GM12878 (cell line): ENCODE results near the gene CYTH2. TPM values are rescaled to one million over a fixed set of nuclear protein-coding genes. Genes with fewer than 3 reads are reported as not detected.

Source experiments
- ATAC-seq: fragments of 200-7000 bp; cut with Tn5 transposase; 3 replicates; pipeline ENCODE4 v1.9.1; 2020; ENCODE audit warnings: mild to moderate bottlenecking, moderate library complexity
- BruUV-seq: library from RNA; stranded (reverse); fragments of 400-500 nt; replicated peaks from 2 replicates; lab custom pipeline; 2021; lab: Mats Ljungman, UMichigan
- CTCF ChIA-PET: fragments of 300-600 bp; sonication (Branson Sonifier 250); formaldehyde crosslinking; extraction: SDS; loops from one replicate; lab custom pipeline; 2021; ENCODE audit warnings: inconsistent platforms; lab: Yijun Ruan, JAX
- POLR2A ChIA-PET: fragments of 350-600 bp; formaldehyde crosslinking; extraction: SDS; loops from one replicate; lab custom pipeline; 2021; ENCODE audit warnings: inconsistent platforms; lab: Charles Lee
- RAD21 ChIA-PET: fragments of 300-600 bp; sonication (Branson Sonifier 250); formaldehyde crosslinking; loops from one replicate; lab custom pipeline; 2023; ENCODE audit warnings: antibody characterized with exemption; ENCODE audit not compliant: unreplicated experiment; lab: Charles Lee
- SMC1A ChIA-PET: fragments of 300-600 bp; sonication (Branson Sonifier 250); formaldehyde crosslinking; loops from one replicate; lab custom pipeline; 2023; ENCODE audit not compliant: unreplicated experiment, uncharacterized antibody; lab: Charles Lee
- DNase-seq: peaks from one replicate; pipeline ENCODE4 v3.0.0-alpha.2; 2011; ENCODE audit warnings: low read depth, low spot score
- FAIRE-seq: peaks from 3 replicates; lab custom pipeline; 2011; peaks lifted over from hg19 to GRCh38; lab: Jason Lieb, UNC
- H2AFZ ChIP-seq: 2 replicates; pipeline ENCODE4 v1.6.0; 2011; ENCODE audit warnings: low read depth, low read length, control low read depth; ENCODE audit not compliant: control insufficient read depth
- H3K27ac ChIP-seq: 2 replicates; pipeline ENCODE4 v1.5.1; 2011; ENCODE audit warnings: control low read depth; ENCODE audit not compliant: control insufficient read depth, insufficient read depth
- H3K27me3 ChIP-seq, 2 experiments: replicated peaks in 1 of 2; 2 replicates each; pipeline versions ENCODE4 v1.6.0 to v1.6.1; 2011; ENCODE audit warnings: low read length in 1 of 2; ENCODE audit not compliant: control insufficient read depth in 2 of 2, insufficient read depth in 2 of 2
- H3K36me3 ChIP-seq, 2 experiments: 2 replicates each; pipeline ENCODE4 v1.5.1; 2011; ENCODE audit warnings: low read length in 1 of 2; ENCODE audit not compliant: control insufficient read depth in 2 of 2, insufficient read depth in 2 of 2
- H3K4me1 ChIP-seq: 2 replicates; pipeline ENCODE4 v1.6.1; 2011; ENCODE audit warnings: mild to moderate bottlenecking, low read length, moderate library complexity, mixed read lengths; ENCODE audit not compliant: control insufficient read depth, insufficient read depth
- H3K4me2 ChIP-seq: 2 replicates; pipeline ENCODE4 v1.6.0; 2011; ENCODE audit warnings: control low read depth; ENCODE audit not compliant: control insufficient read depth, insufficient read depth
- H3K4me3 ChIP-seq: fragments of 200-600 bp; sonication (generic); 2 replicates; pipeline ENCODE4 v1.5.1; 2016
- H3K79me2 ChIP-seq: 2 replicates; pipeline ENCODE4 v1.6.0; 2011; ENCODE audit warnings: low read length; ENCODE audit not compliant: control insufficient read depth, insufficient read depth
- H3K9ac ChIP-seq: 2 replicates; pipeline ENCODE4 v1.8.0; 2011; ENCODE audit warnings: low read length, control low read depth, mixed read lengths; ENCODE audit not compliant: control insufficient read depth, insufficient read depth
- H3K9me3 ChIP-seq: replicated peaks from 3 replicates; pipeline ENCODE4 v1.5.1; 2011; ENCODE audit warnings: mild to moderate bottlenecking, low read length; ENCODE audit not compliant: control insufficient read depth, insufficient read depth
- H4K20me1 ChIP-seq: 2 replicates; pipeline ENCODE4 v1.6.0; 2011; ENCODE audit not compliant: control insufficient read depth, insufficient read depth
- RAD51 ChIP-seq: fragments of 450-650 bp; IDR thresholded peaks from 2 replicates; pipeline ENCODE4 v1.6.1; 2016; ENCODE audit warnings: moderate library complexity, mild to moderate bottlenecking, inconsistent platforms
- STAT3 ChIP-seq: IDR thresholded peaks from 2 replicates; pipeline ENCODE4 v1.6.1; 2011; ENCODE audit warnings: low read depth, low read length, improper control_type of control experiment
- TCF12 ChIP-seq: IDR thresholded peaks from 2 replicates; pipeline ENCODE4 v1.6.1; 2011; ENCODE audit warnings: low read depth, mild to moderate bottlenecking, low read length
- YY1 ChIP-seq: IDR thresholded peaks from 2 replicates; pipeline ENCODE4 v1.6.1; 2011; ENCODE audit warnings: low read depth, mild to moderate bottlenecking, low read length
- WGBS: methylation state at CpG from one replicate; pipeline ENCODE4 v1.1.6; 2016; ENCODE audit warnings: low lambda C conversion rate; ENCODE audit not compliant: insufficient replicate concordance, insufficient coverage; ENCODE audit errors: missing lambda C conversion rate; 5-methylcytosine and 5-hydroxymethylcytosine counted together
- in situ Hi-C: fragments of 300-500 bp; cut with MboI; formaldehyde crosslinking; loops from 9 replicates; pipeline ENCODE4 v1.14.3; 2018; ENCODE audit warnings: mixed read lengths
- intact Hi-C: fragments of 100-400 bp; cut with micrococcal nuclease; formaldehyde crosslinking; loops from one replicate; pipeline ENCODE4 v1.14.2; 2022; ENCODE audit not compliant: unreplicated experiment
- polyA plus RNA-seq, 11 experiments: library from polyadenylated mRNA; depleted of rRNA in 4 of 11; unstranded in 6 of 11; stranded (reverse) in 5 of 11; fragments of >200 nt; fragmentation: Nextera tagmentation in 4 of 11; fragmentation: Illumina TruSeq in 1 of 11; extraction: Ambion mirVana in 4 of 11; extraction: Trizol in 1 of 11; gene quantifications; 1 replicate in 1 of 11; 2 replicates in 10 of 11; pipeline versions ENCODE4 v1.2.1 to v1.2.3, GENCODE V29; 2011 to 2016; ENCODE audit warnings: inconsistent platforms in 2 of 11, missing spikeins in 2 of 11, low read depth in 1 of 11
- total RNA-seq, 4 experiments: library from RNA; depleted of rRNA in 3 of 4; stranded (reverse); fragments of >200 nt in 3 of 4; fragmentation: Illumina TruSeq in 1 of 4; extraction: Trizol in 1 of 4; gene quantifications; 2 replicates each; pipeline versions ENCODE4 v1.2.1 to v1.2.3, GENCODE V29; 2013 to 2021
- TF ChIP-seq, protein P1 (sequence below): fragments of 450-650 bp; IDR thresholded peaks from 2 replicates; pipeline ENCODE4 v1.6.1; 2018; ENCODE audit warnings: mild to moderate bottlenecking, low read depth, moderate library complexity; ENCODE audit not compliant: partially characterized antibody
- TF ChIP-seq, protein P2 (sequence below): fragments of 450-650 bp; IDR thresholded peaks from 2 replicates; pipeline ENCODE4 v1.6.1; 2017; ENCODE audit warnings: mild to moderate bottlenecking, moderate library complexity

CYTH2 gene
- total and polyA plus RNA-seq, 10 of the 15 experiments (the other 5 are each of a cell fraction or from before 2014, with no cell fraction given), result 1.3 to 31.9 (median 22.2) TPM

GRCh38 chr19:48524221-48524620 lies 55.1 kb downstream of the CYTH2 start:
- H3K4me2 ChIP-seq, result no peak overlapping the region
- H3K4me3 ChIP-seq, result no peak overlapping the region
- RAD21 ChIA-PET, result no interaction called here
- in situ Hi-C loops (no loop called here), intact Hi-C loops (no loop called here)
- no peaks in the 10 kb centered on the region for H3K27me3 ChIP-seq
- H4K20me1 ChIP-seq, result no peaks in the 10 kb centered on the region
- no peaks in the 10 kb centered on the region for H3K36me3 ChIP-seq
- DNase-seq (no peak), ATAC-seq (no peak), FAIRE-seq (no peak)
- no peak overlapping the region for H2AFZ ChIP-seq
- CTCF ChIA-PET, result interaction anchor here (0.6 to 1.8 kb wide), 3 partner anchors 9 to 60 kb away, joined by 3 to 6 read pairs (median 3); no protein-coding TSS in a partner anchor
- WGBS, result 19% methylated on average over 2 of the region's 2 CpGs
- H3K27ac ChIP-seq, result no peak overlapping the region
- H3K4me1 ChIP-seq, result no peaks in the 10 kb centered on the region
- POLR2A ChIA-PET, result interaction anchor here (0.6 kb wide), 1 partner anchor 8 kb away, joined by 5 read pairs; no protein-coding TSS in a partner anchor
- no peaks in the 10 kb centered on the region; the same call in none of the 3 replicates for H3K9me3 ChIP-seq
- H3K79me2 ChIP-seq, result no peaks in the 10 kb centered on the region
- TF ChIP-seq, protein P1, sequence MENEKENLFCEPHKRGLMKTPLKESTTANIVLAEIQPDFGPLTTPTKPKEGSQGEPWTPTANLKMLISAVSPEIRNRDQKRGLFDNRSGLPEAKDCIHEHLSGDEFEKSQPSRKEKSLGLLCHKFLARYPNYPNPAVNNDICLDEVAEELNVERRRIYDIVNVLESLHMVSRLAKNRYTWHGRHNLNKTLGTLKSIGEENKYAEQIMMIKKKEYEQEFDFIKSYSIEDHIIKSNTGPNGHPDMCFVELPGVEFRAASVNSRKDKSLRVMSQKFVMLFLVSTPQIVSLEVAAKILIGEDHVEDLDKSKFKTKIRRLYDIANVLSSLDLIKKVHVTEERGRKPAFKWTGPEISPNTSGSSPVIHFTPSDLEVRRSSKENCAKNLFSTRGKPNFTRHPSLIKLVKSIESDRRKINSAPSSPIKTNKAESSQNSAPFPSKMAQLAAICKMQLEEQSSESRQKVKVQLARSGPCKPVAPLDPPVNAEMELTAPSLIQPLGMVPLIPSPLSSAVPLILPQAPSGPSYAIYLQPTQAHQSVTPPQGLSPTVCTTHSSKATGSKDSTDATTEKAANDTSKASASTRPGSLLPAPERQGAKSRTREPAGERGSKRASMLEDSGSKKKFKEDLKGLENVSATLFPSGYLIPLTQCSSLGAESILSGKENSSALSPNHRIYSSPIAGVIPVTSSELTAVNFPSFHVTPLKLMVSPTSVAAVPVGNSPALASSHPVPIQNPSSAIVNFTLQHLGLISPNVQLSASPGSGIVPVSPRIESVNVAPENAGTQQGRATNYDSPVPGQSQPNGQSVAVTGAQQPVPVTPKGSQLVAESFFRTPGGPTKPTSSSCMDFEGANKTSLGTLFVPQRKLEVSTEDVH, result no peak
- TF ChIP-seq STAT3 (no peak), RAD51 (no peak), TCF12 (no peak), YY1 (0 out of 2 replicates have a peak, but pooled peaks have one; percentile 24)
- TF ChIP-seq, protein P2, sequence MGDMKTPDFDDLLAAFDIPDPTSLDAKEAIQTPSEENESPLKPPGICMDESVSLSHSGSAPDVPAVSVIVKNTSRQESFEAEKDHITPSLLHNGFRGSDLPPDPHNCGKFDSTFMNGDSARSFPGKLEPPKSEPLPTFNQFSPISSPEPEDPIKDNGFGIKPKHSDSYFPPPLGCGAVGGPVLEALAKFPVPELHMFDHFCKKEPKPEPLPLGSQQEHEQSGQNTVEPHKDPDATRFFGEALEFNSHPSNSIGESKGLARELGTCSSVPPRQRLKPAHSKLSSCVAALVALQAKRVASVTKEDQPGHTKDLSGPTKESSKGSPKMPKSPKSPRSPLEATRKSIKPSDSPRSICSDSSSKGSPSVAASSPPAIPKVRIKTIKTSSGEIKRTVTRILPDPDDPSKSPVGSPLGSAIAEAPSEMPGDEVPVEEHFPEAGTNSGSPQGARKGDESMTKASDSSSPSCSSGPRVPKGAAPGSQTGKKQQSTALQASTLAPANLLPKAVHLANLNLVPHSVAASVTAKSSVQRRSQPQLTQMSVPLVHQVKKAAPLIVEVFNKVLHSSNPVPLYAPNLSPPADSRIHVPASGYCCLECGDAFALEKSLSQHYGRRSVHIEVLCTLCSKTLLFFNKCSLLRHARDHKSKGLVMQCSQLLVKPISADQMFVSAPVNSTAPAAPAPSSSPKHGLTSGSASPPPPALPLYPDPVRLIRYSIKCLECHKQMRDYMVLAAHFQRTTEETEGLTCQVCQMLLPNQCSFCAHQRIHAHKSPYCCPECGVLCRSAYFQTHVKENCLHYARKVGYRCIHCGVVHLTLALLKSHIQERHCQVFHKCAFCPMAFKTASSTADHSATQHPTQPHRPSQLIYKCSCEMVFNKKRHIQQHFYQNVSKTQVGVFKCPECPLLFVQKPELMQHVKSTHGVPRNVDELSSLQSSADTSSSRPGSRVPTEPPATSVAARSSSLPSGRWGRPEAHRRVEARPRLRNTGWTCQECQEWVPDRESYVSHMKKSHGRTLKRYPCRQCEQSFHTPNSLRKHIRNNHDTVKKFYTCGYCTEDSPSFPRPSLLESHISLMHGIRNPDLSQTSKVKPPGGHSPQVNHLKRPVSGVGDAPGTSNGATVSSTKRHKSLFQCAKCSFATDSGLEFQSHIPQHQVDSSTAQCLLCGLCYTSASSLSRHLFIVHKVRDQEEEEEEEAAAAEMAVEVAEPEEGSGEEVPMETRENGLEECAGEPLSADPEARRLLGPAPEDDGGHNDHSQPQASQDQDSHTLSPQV, result no peak
- no TSS peak for BruUV-seq
- no peak overlapping the region for H3K9ac ChIP-seq
- SMC1A ChIA-PET, result interaction anchor here (1.2 kb wide), 1 partner anchor 85 kb away, joined by 3 read pairs; no protein-coding TSS in a partner anchor
